B cell (primary cell): Measurements from ENCODE around the gene RASGRP3. TPM values are rescaled to one million over a fixed set of nuclear protein-coding genes. Genes with fewer than 3 reads are reported as not detected.

Experiments used
- ATAC-seq: fragments of 200-7000 bp; cut with Tn5 transposase; one replicate; pipeline ENCODE4 v1.10.0; 2021; ENCODE audit warnings: low read depth, mild to moderate bottlenecking, moderate number of reproducible peaks, moderate library complexity
- CTCF ChIA-PET: fragments of 350-600 bp; sonication (Branson Sonifier 250); formaldehyde crosslinking; loops from one replicate; lab custom pipeline; 2021; ENCODE audit warnings: antibody characterized with exemption, inconsistent platforms; lab: Charles Lee
- POLR2A ChIA-PET: fragments of 350-600 bp; sonication (Branson Sonifier 250); formaldehyde crosslinking; loops from one replicate; lab custom pipeline; 2021; ENCODE audit warnings: antibody characterized with exemption; lab: Charles Lee
- DNase-seq: peaks from one replicate; pipeline ENCODE4 v3.0.0; 2013
- H2AFZ ChIP-seq: 2 replicates; pipeline ENCODE4 v1.6.1; 2012; ENCODE audit warnings: mild to moderate bottlenecking, low read depth, low read length; ENCODE audit not compliant: insufficient read depth, poor library complexity, severe bottlenecking
- H3K27ac ChIP-seq, 2 donors: 1 replicate in 1 of 2; 2 replicates in 1 of 2; pipeline ENCODE4 v1.5.1; 2012 to 2013; ENCODE audit warnings: low read length in 2 of 2, mild to moderate bottlenecking in 2 of 2, moderate library complexity in 1 of 2
- H3K27me3 ChIP-seq, 4 experiments: fragments of 200-600 bp in 1 of 4; sonication (generic) in 1 of 4; replicated peaks in 1 of 4; 1 replicate in 2 of 4; 2 replicates in 2 of 4; pipeline versions ENCODE4 v1.6.1 to v1.7.0; 2013 to 2016; ENCODE audit warnings: low read length in 3 of 4, mild to moderate bottlenecking in 2 of 4, mixed read lengths in 1 of 4, moderate library complexity in 1 of 4; ENCODE audit not compliant: insufficient read depth in 4 of 4, control insufficient read depth in 3 of 4; ENCODE audit errors: control extremely low read depth in 1 of 4
- H3K36me3 ChIP-seq, 2 experiments: replicated peaks in 1 of 2; 1 replicate in 1 of 2; 2 replicates in 1 of 2; pipeline versions ENCODE4 v1.6.1 to v1.7.1; 2013; ENCODE audit warnings: low read length in 1 of 2; ENCODE audit not compliant: insufficient read depth in 2 of 2, control insufficient read depth in 1 of 2; ENCODE audit errors: control extremely low read depth in 1 of 2, extremely low read depth in 1 of 2
- H3K4me1 ChIP-seq, 2 donors: fragments of 200-600 bp in 1 of 2; sonication (generic) in 1 of 2; 1 replicate in 1 of 2; 2 replicates in 1 of 2; pipeline versions ENCODE4 v1.5.1 to v1.6.1; 2013 to 2017; ENCODE audit warnings: low read length in 2 of 2; ENCODE audit not compliant: control insufficient read depth in 2 of 2, insufficient read depth in 2 of 2
- H3K4me2 ChIP-seq: replicated peaks from 2 replicates; pipeline ENCODE3; 2012; ENCODE audit warnings: mild to moderate bottlenecking, low read depth, low read length; ENCODE audit not compliant: poor library complexity, severe bottlenecking
- H3K4me3 ChIP-seq, 5 experiments: fragments of 200-600 bp in 1 of 5; sonication (generic) in 1 of 5; 1 replicate in 3 of 5; 2 replicates in 2 of 5; pipeline versions ENCODE4 v1.5.1 to v1.7.0; 2011 to 2016; ENCODE audit warnings: low read length in 4 of 5, mild to moderate bottlenecking in 4 of 5, low read depth in 2 of 5, control low read depth in 1 of 5, moderate library complexity in 1 of 5; ENCODE audit not compliant: insufficient read depth in 1 of 5; ENCODE audit errors: control extremely low read depth in 1 of 5, extremely low read depth in 1 of 5
- H3K79me2 ChIP-seq: fragments of 200-600 bp; sonication (generic); one replicate; pipeline ENCODE4 v1.6.0; 2016; ENCODE audit warnings: low read length; ENCODE audit not compliant: control insufficient read depth, insufficient read depth
- H3K9ac ChIP-seq: fragments of 200-600 bp; sonication (generic); 2 replicates; pipeline ENCODE4 v1.6.1; 2017; ENCODE audit warnings: mild to moderate bottlenecking, low read length, moderate library complexity
- H3K9me3 ChIP-seq, 3 donors: one replicate each; pipeline versions ENCODE4 v1.6.1 to v1.7.1; 2013; ENCODE audit warnings: low read length in 2 of 3; ENCODE audit not compliant: control insufficient read depth in 2 of 3, insufficient read depth in 1 of 3; ENCODE audit errors: control extremely low read depth in 1 of 3
- H4K20me1 ChIP-seq: 2 replicates; pipeline ENCODE4 v1.6.0; 2012; ENCODE audit warnings: mild to moderate bottlenecking, low read length; ENCODE audit not compliant: insufficient read depth, control insufficient read depth, poor library complexity, severe bottlenecking
- H3K27ac Mint-ChIP-seq: one replicate; pipeline ENCODE4 v1.8.0; 2021; ENCODE audit warnings: mixed read lengths
- H3K27me3 Mint-ChIP-seq: one replicate; pipeline ENCODE4 v1.8.0; 2021; ENCODE audit warnings: mixed read lengths
- H3K4me1 Mint-ChIP-seq: one replicate; pipeline ENCODE4 v1.8.0; 2021; ENCODE audit warnings: mixed read lengths
- H3K4me3 Mint-ChIP-seq: one replicate; pipeline ENCODE4 v1.8.0; 2021; ENCODE audit warnings: mixed read lengths
- H3K9me3 Mint-ChIP-seq: one replicate; pipeline ENCODE4 v1.8.0; 2022; ENCODE audit warnings: mixed read lengths; ENCODE audit not compliant: insufficient read depth
- CTCF ChIP-seq: fragments of 200-600 bp; IDR thresholded peaks from one replicate; pipeline ENCODE4 v1.8.0; 2022; ENCODE audit warnings: antibody characterized with exemption, mild to moderate bottlenecking
- EZH2 ChIP-seq: IDR thresholded peaks from 2 replicates; pipeline ENCODE4 v1.6.1; 2012; ENCODE audit warnings: borderline replicate concordance, low read depth, mild to moderate bottlenecking, moderate library complexity, low read length; ENCODE audit not compliant: insufficient read depth, poor library complexity, severe bottlenecking
- WGBS: methylation state at CpG from one replicate; pipeline ENCODE4 v1.1.5; 2013; ENCODE audit warnings: missing lambda C conversion rate; ENCODE audit not compliant: insufficient coverage; 5-methylcytosine and 5-hydroxymethylcytosine counted together
- intact Hi-C: fragments of 100-400 bp; cut with micrococcal nuclease; formaldehyde crosslinking; loops from one replicate; pipeline ENCODE4 v1.10.0; 2022
- polyA plus RNA-seq: library from polyadenylated mRNA; depleted of rRNA; stranded (reverse); fragments of >200 nt; gene quantifications from 2 replicates; pipeline ENCODE4 v1.2.3, GENCODE V29; 2012
- total RNA-seq, 2 donors: library from RNA; stranded (reverse); fragments of 120-200 nt in 1 of 2; gene quantifications; 1 replicate in 1 of 2; 2 replicates in 1 of 2; pipeline versions ENCODE4 v1.2.3 to v1.2.4, GENCODE V29; 2013 to 2022

The RASGRP3 gene
- total and polyA plus RNA-seq, 2 donors (not counting 1 experiment from before 2014, with no cell fraction given), result 67.5 to 107 TPM

GRCh38 chr2:33532966-33533365 is 56.5 kb downstream of the RASGRP3 start:
- TF ChIP-seq EZH2 (no peak), CTCF (no peak)

GRCh38 chr2:33535421-33535820 is 59.0 kb downstream of the RASGRP3 start:
- no peak overlapping the region for H3K27ac ChIP-seq
- no peaks in the 10 kb centered on the region for H3K27me3 Mint-ChIP-seq
- H3K79me2 ChIP-seq, result peaks cover 39% of the 10 kb centered on the region
- intact Hi-C loops, result no loop called here
- peaks cover 35% of the 10 kb centered on the region for H3K4me1 Mint-ChIP-seq
- H3K4me3 ChIP-seq, result no peak overlapping the region
- POLR2A ChIA-PET, result no interaction called here
- no peak for TF ChIP-seq EZH2
- TF ChIP-seq CTCF, result no peak
- 100% methylated on average over 3 of the region's 3 CpGs for WGBS
- DNase-seq (no peak), ATAC-seq (no peak)
- H3K9me3 Mint-ChIP-seq, result no peaks in the 10 kb centered on the region
- H4K20me1 ChIP-seq, result no peaks in the 10 kb centered on the region
- H3K9ac ChIP-seq, result no peak overlapping the region
- no peak overlapping the region for H3K4me3 Mint-ChIP-seq
- H3K36me3 ChIP-seq, result peaks cover 4 to 55% of the 10 kb centered on the region in 2 experiments
- CTCF ChIA-PET, result no interaction called here
- no peak overlapping the region for H3K4me2 ChIP-seq
- H2AFZ ChIP-seq, result no peak overlapping the region
- H3K4me1 ChIP-seq, result peaks cover 31 to 32% of the 10 kb centered on the region in 2 donors
- H3K27me3 ChIP-seq, result no peaks in the 10 kb centered on the region
- H3K27ac Mint-ChIP-seq, result no peak overlapping the region
- H3K9me3 ChIP-seq, result peaks cover 0 to 1% (median 0%) of the 10 kb centered on the region in 3 donors

More at GRCh38 chr2:33532966-33533365, 56.5 kb downstream of the RASGRP3 start:
- peak overlapping the region; percentile 84 for H3K27ac Mint-ChIP-seq
- intact Hi-C loops, result loop anchor here (5.0 kb wide), 1 partner anchor 64 kb away; the partner anchor contains the start of gene FAM98A
- DNase-seq, result no peak
- H3K27ac ChIP-seq, result peak overlapping the region; percentile 98 to 99
- H3K4me1 Mint-ChIP-seq, result peaks cover 58% of the 10 kb centered on the region
- ATAC-seq, result no peak
- no peaks in the 10 kb centered on the region for H3K27me3 Mint-ChIP-seq
- H3K4me1 ChIP-seq, result peaks cover 56 to 57% of the 10 kb centered on the region in 2 donors
- WGBS, result 89% methylated on average over 1 of the region's 2 CpGs
- peak overlapping the region; percentile 3 for H3K4me2 ChIP-seq
- H4K20me1 ChIP-seq, result no peaks in the 10 kb centered on the region
- no peaks in the 10 kb centered on the region for H3K27me3 ChIP-seq
- H3K9ac ChIP-seq, result peak overlapping the region; percentile 5
- H3K4me3 ChIP-seq, result no peak overlapping the region
- peaks cover 45% of the 10 kb centered on the region for H3K79me2 ChIP-seq
- peak overlapping the region; percentile 29 for H3K4me3 Mint-ChIP-seq
- ChIA-PET CTCF (interaction anchor here (1.2 kb wide), 1 partner anchor 57 kb away, joined by 4 read pairs; no protein-coding TSS in a partner anchor), POLR2A (no interaction called here)
- no peak overlapping the region for H2AFZ ChIP-seq
- peaks cover 4 to 50% of the 10 kb centered on the region in 2 experiments for H3K36me3 ChIP-seq
- peaks cover 0 to 1% (median 0%) of the 10 kb centered on the region in 3 donors for H3K9me3 ChIP-seq
- no peaks in the 10 kb centered on the region for H3K9me3 Mint-ChIP-seq
